HEK293T (cell line): ENCODE results near the gene BLOC1S3.

Source experiments
- CTCF ChIA-PET: fragments of 350-600 bp; formaldehyde crosslinking; extraction: SDS; loops from one replicate; lab custom pipeline; 2021; ENCODE audit warnings: antibody characterized with exemption, inconsistent platforms; lab: Yijun Ruan, JAX
- POLR2A ChIA-PET: fragments of 350-600 bp; formaldehyde crosslinking; extraction: SDS; loops from one replicate; lab custom pipeline; 2020; ENCODE audit warnings: antibody characterized with exemption, inconsistent platforms; lab: Yijun Ruan, JAX
- DNase-seq: peaks from one replicate; pipeline ENCODE4 v3.0.0; 2012; ENCODE audit warnings: mixed read lengths; ENCODE audit errors: extremely low spot score
- ARNT ChIP-seq: fragments of 450-650 bp; IDR thresholded peaks from 2 replicates; pipeline ENCODE4 v1.6.1; 2017; ENCODE audit warnings: mild to moderate bottlenecking
- BHLHE40 ChIP-seq: fragments of 450-650 bp; IDR thresholded peaks from 2 replicates; pipeline ENCODE4 v1.6.1; 2016; ENCODE audit warnings: mild to moderate bottlenecking, moderate library complexity, borderline replicate concordance
- CTBP1 ChIP-seq: fragments of 450-650 bp; IDR thresholded peaks from 2 replicates; pipeline ENCODE4 v1.6.1; 2016; ENCODE audit warnings: borderline replicate concordance
- ELF4 ChIP-seq: fragments of 450-650 bp; IDR thresholded peaks from 2 replicates; pipeline ENCODE4 v1.6.1; 2017; ENCODE audit warnings: antibody characterized with exemption
- FOXA1 ChIP-seq: fragments of 450-650 bp; IDR thresholded peaks from 2 replicates; pipeline ENCODE4 v1.6.1; 2016; ENCODE audit warnings: mild to moderate bottlenecking
- FOXK2 ChIP-seq: fragments of 450-650 bp; IDR thresholded peaks from 2 replicates; pipeline ENCODE4 v1.6.1; 2016; ENCODE audit warnings: mild to moderate bottlenecking
- FOXM1 ChIP-seq: fragments of 450-650 bp; IDR thresholded peaks from 2 replicates; pipeline ENCODE4 v1.6.1; 2017; ENCODE audit warnings: mild to moderate bottlenecking, borderline replicate concordance
- HDGF ChIP-seq: fragments of 450-650 bp; IDR thresholded peaks from 2 replicates; pipeline ENCODE4 v1.6.1; 2017; ENCODE audit warnings: antibody characterized with exemption, borderline replicate concordance
- L3MBTL2 ChIP-seq: fragments of 450-650 bp; conservative IDR thresholded peaks from 2 replicates; pipeline ENCODE4 v1.6.1; 2016; ENCODE audit warnings: mild to moderate bottlenecking
- LEF1 ChIP-seq: fragments of 450-650 bp; IDR thresholded peaks from 2 replicates; pipeline ENCODE4 v1.6.1; 2017; ENCODE audit warnings: mild to moderate bottlenecking, borderline replicate concordance
- NFRKB ChIP-seq: fragments of 450-650 bp; IDR thresholded peaks from 2 replicates; pipeline ENCODE4 v1.6.1; 2016; ENCODE audit warnings: mild to moderate bottlenecking, moderate library complexity
- SP1 ChIP-seq: fragments of 450-650 bp; IDR thresholded peaks from 2 replicates; pipeline ENCODE4 v1.6.1; 2017
- SUZ12 ChIP-seq: fragments of 450-650 bp; IDR thresholded peaks from 2 replicates; pipeline ENCODE4 v1.6.1; 2016; ENCODE audit warnings: mild to moderate bottlenecking
- TARDBP ChIP-seq: fragments of 450-650 bp; IDR thresholded peaks from 2 replicates; pipeline ENCODE4 v1.6.1; 2016
- ZNF384 ChIP-seq: fragments of 450-650 bp; IDR thresholded peaks from 2 replicates; pipeline ENCODE4 v1.6.1; 2016
- TF ChIP-seq, protein P1 (sequence below): fragments of 450-650 bp; IDR thresholded peaks from 2 replicates; pipeline ENCODE4 v1.6.1; 2016

BLOC1S3 gene, protein sequence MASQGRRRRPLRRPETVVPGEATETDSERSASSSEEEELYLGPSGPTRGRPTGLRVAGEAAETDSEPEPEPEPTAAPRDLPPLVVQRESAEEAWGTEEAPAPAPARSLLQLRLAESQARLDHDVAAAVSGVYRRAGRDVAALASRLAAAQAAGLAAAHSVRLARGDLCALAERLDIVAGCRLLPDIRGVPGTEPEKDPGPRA

DNA sequence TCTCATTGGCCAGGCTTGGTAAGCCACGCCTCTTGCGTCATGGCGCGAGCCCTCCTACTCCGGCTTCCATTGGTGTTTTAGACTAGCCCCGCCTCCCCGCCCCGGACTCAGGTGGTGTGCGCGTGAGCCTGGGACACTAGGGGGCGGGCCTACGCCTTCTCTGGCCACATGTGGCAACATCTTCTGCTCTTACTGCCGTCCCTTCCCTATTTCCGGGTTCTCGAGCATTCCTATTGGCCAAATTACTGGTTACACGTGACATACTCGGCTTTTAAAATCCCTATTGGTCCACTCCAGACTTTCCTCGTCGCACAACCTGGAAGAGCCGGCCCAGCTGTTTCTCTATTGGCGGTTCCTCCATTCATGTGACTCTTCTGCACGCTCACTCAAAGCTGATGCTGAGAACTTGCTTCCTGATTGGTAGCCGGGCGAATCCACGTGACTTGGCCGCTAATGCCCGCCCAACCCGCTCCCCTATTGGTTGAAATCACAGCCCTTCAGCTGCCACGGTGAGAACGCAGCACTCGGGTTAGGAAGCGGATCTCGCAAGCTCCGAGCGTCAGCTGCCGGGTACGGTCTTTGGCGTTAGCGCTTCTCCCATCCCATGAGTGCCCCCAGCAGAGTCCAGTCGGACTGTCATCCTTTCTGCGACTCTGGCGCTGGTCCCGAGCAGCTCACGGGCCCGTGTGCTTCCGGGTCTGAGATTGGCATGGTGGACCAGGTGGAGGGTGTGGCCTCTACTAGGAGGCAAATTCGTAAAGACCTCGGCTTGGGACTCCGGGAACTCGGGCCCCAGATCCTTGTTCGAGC is at the start of gene BLOC1S3:
TSS of gene BLOC1S3 (plus strand) at position 523 of the 810 bp plus-strand sequence. CDS start 513 bp downstream, outside the sequence.
- ChIA-PET CTCF (interaction anchor here (0.6 to 0.7 kb wide), 2 partner anchors 36 to 688 kb away, joined by 4 to 5 read pairs; no protein-coding TSS in a partner anchor), POLR2A (interaction anchor here (0.6 to 2.5 kb wide), 12 partner anchors 9 to 307 kb away, joined by 3 to 9 read pairs (median 4); partner anchors contain the start of genes CLASRP and PPP1R37)
- DNase-seq = peak; percentile 97
- TF ChIP-seq FOXK2 = no peak; the same call in 1 of the 2 replicates
- 0 out of 2 replicates have a peak, but pooled peaks have one; percentile 59 for TF ChIP-seq HDGF
- TF ChIP-seq LEF1 = no peak
- TF ChIP-seq ELF4 = peak; percentile 96
- TF ChIP-seq, protein P1, sequence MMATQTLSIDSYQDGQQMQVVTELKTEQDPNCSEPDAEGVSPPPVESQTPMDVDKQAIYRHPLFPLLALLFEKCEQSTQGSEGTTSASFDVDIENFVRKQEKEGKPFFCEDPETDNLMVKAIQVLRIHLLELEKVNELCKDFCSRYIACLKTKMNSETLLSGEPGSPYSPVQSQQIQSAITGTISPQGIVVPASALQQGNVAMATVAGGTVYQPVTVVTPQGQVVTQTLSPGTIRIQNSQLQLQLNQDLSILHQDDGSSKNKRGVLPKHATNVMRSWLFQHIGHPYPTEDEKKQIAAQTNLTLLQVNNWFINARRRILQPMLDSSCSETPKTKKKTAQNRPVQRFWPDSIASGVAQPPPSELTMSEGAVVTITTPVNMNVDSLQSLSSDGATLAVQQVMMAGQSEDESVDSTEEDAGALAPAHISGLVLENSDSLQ = peak; percentile 96
- peak; percentile 57 for TF ChIP-seq L3MBTL2
- no peak for TF ChIP-seq FOXM1

DNA sequence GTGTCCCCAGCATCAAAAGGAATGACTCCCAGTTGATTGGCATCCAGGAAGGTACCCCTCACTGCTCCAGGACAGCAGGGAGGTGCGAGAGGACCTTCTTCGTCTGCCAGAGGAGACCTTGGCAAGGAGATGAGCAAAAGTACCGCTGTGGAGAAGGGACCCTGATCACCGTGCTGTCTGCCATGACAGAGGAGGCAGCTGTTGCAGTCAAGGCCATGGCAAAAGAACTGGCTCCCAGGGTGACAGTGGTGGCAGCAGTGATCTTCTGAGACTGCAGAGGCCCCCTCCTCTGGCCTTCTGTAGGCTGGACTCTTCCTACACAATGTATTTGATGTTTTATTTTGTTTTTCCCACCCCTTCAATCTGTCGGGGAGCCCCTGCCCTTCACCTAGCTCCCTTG is 49.8 kb upstream of the BLOC1S3 start:
- no peak for DNase-seq
- POLR2A ChIA-PET = no interaction called here
- TF ChIP-seq, protein P1 = no peak
- TF ChIP-seq FOXK2 (no peak), SP1 (no peak), NFRKB (no peak), FOXA1 (no peak), TARDBP (no peak), ELF4 (no peak), BHLHE40 (no peak), ZNF384 (no peak), ARNT (no peak), LEF1 (no peak), L3MBTL2 (no peak), HDGF (no peak), CTBP1 (no peak), SUZ12 (no peak), FOXM1 (no peak)
- CTCF ChIA-PET = no interaction called here

DNA sequence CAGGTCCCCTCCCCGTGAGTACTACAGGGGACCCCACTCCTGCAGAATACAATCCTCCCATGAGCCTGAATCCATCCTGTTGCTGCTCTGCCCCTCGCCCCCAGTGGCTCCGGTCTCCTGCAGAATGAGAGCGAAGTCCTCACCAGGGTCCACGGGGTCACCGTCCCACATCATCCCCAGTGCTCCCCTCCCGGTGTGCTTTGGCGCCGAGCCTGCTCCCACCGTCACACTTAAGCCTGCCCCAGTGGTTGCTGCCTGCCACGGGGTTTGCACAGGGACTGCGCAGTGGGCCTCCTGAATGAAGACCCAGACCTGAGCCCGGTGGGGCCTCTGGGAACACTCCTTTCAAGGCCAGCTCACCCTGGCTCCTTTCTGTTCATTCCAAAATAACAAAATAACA is 48.3 kb upstream of the BLOC1S3 start:
- no peak for DNase-seq
- POLR2A ChIA-PET = no interaction called here
- CTCF ChIA-PET = no interaction called here
- TF ChIP-seq, protein P1 = no peak
- TF ChIP-seq CTBP1 = no peak
- no peak for TF ChIP-seq ELF4
- no peak for TF ChIP-seq NFRKB
- no peak for TF ChIP-seq SP1
- TF ChIP-seq HDGF = no peak
- no peak for TF ChIP-seq ARNT

DNA sequence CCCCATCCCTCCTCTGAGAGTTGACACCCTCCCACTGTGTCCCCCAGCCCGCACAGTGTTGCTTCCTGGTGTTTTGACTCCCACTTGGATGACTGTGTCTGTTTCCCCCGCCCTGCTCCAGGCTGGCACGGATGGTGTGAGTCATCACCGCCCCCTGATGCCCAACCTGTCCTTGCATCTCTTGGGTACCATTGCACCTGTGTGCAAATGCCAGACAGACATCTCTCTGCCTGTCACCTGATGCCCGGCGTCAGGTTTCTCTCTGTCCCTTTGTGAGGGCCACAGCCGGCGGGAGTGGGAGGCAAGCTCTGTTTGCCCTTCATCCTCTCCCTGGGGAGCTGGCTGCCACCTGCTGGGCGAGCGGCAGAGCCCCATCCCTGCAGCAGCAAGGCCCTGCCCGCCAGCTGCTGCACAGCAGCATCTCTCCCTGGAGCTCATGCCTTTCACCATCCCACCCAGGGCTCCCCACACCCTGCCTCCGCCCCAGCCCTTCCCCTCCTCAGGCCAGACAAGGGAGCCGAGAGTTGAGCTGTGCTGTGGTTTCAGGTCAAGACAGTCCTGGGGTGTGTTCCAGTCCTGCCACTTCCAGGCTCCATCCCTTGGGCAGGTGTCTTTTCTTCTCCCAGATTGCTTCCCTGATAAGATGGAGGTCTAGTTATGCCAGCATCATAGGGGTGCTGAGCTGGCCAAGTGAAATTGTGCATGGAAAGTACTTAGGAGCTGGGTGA is 47.5 kb upstream of the BLOC1S3 start:
- ChIA-PET POLR2A (interaction anchor here (1.3 kb wide), 1 partner anchor 39 kb away, joined by 3 read pairs; no protein-coding TSS in a partner anchor), CTCF (interaction anchor here (0.6 kb wide), 1 partner anchor 17 kb away, joined by 5 read pairs; no protein-coding TSS in a partner anchor)
- DNase-seq = no peak
- TF ChIP-seq BHLHE40 (no peak), CTBP1 (no peak), SP1 (no peak), NFRKB (no peak), SUZ12 (no peak), TARDBP (no peak), HDGF (no peak), ELF4 (no peak), ZNF384 (no peak), L3MBTL2 (no peak), ARNT (no peak), LEF1 (no peak), FOXM1 (no peak), FOXA1 (no peak), FOXK2 (no peak)
- TF ChIP-seq, protein P1 = no peak
